Adrenal gland (tissue), 5 donors: Measurements from ENCODE around the gene RPL37.

ENCODE experiments used
- CTCF ChIP-seq, 6 experiments: fragments of 450-650 bp in 4 of 6; fragments of 200-600 bp in 2 of 6; sonication (generic) in 1 of 6; IDR thresholded peaks; 1 replicate in 5 of 6; 2 replicates in 1 of 6; pipeline versions ENCODE4 v1.5.1 to v1.8.0; 2016 to 2021; ENCODE audit warnings: antibody characterized with exemption in 6 of 6, mild to moderate bottlenecking in 2 of 6, moderate library complexity in 1 of 6
- POLR2A ChIP-seq, 2 donors: fragments of 450-650 bp; IDR thresholded peaks; one replicate each; pipeline ENCODE4 v1.6.1; 2017; ENCODE audit warnings: antibody characterized with exemption in 2 of 2, mild to moderate bottlenecking in 2 of 2, moderate library complexity in 1 of 2
- donor health status: DM: no; HTN: no; CAD: no.

DNA sequence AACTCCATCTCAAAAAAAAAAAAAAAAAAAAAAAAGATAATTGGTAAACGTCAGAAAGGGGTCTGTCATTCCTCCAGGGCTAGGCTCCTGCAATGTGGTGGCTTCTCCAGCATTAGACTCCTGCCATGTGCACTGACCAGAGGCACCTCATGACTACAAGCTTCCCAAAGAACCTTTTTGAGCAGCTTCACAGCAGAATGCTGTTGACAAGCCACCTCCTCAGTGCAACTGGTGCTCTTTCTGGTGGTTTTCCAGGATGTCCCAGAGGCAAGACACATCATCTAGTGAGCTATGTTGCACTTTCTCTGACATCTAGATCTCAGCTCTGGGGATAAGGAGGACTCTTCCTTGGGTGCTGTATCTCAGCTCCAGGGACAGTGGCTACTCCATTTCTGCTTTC, 11.6 kb downstream of the RPL37 start:
- TF ChIP-seq CTCF (IDR thresholded peaks at IDR 0.05) (no peak), POLR2A (IDR thresholded peaks at IDR 0.05) (no peak)
